ENCODE measurements around the gene FGF9. TPM values are rescaled to one million over a fixed set of nuclear protein-coding genes. Genes with fewer than 3 reads are reported as not detected.

Gene FGF9
- total RNA-seq, 1 experiment from 2014 or later: not detected

GRCh38 chr13:21676611-21677021 is 5.7 kb downstream of the FGF9 start:
- no TSS peak for BruUV-seq (replicated peaks)
- H3K4me3 ChIP-seq (ENCODE audit: low read length): no peak overlapping the region
- peaks cover 67% of the 10 kb centered on the region for H3K27me3 ChIP-seq (ENCODE audit: low read length)
- H3K9me3 ChIP-seq (ENCODE audit: low read length): no peaks in the 10 kb centered on the region
- CTCF ChIA-PET: no interaction called here
- intact Hi-C loops (cut with micrococcal nuclease): no loop called here
- no peak overlapping the region for H3K9ac ChIP-seq (ENCODE audit: low read length)
- no peaks in the 10 kb centered on the region for H3K36me3 ChIP-seq (ENCODE audit: low read depth, low read length)
- H3K27ac ChIP-seq (ENCODE audit: low read length): no peak overlapping the region
- no peaks in the 10 kb centered on the region for H3F3A ChIP-seq (ENCODE audit: low read length, unreplicated experiment)
- TF ChIP-seq EZH2phosphoT487 (IDR thresholded peaks at IDR 0.05; ENCODE audit: borderline replicate concordance, low read length) (no peak), EZH2 (IDR thresholded peaks at IDR 0.05; ENCODE audit: low read length, unreplicated experiment) (no peak), CTCF (conservative IDR thresholded peaks at IDR 0.05; ENCODE audit: low read depth, low read length) (no peak)
- no peak overlapping the region for H2AFZ ChIP-seq (ENCODE audit: low read length)
- DNase-seq: no peak
- H3K4me1 ChIP-seq (ENCODE audit: insufficient read depth, low read length): no peaks in the 10 kb centered on the region
- H3K79me2 ChIP-seq (ENCODE audit: low read length): no peaks in the 10 kb centered on the region
- no peaks in the 10 kb centered on the region for H3K9me2 ChIP-seq (replicated peaks; ENCODE audit: low read length)
- H3K4me2 ChIP-seq (ENCODE audit: low read length): no peak overlapping the region
- ATAC-seq: no peak
- POLR2A ChIA-PET (ENCODE audit: unreplicated experiment): no interaction called here
- H4K20me1 ChIP-seq (ENCODE audit: low read length): no peaks in the 10 kb centered on the region

- Histone ChIP-seq H3K4me3 (ENCODE audit: low read length) (no peak overlapping the region), H3K27me3 (ENCODE audit: low read length) (peaks cover 62% of the 10 kb centered on the region), H3K9me2 (replicated peaks; ENCODE audit: low read length) (no peaks in the 10 kb centered on the region), H3K9me3 (ENCODE audit: low read length) (no peaks in the 10 kb centered on the region), H3K36me3 (ENCODE audit: low read depth, low read length) (no peaks in the 10 kb centered on the region), H3F3A (ENCODE audit: low read length, unreplicated experiment) (no peaks in the 10 kb centered on the region), H3K9ac (ENCODE audit: low read length) (no peak overlapping the region), H3K4me1 (ENCODE audit: insufficient read depth, low read length) (no peaks in the 10 kb centered on the region), H2AFZ (ENCODE audit: low read length) (no peak overlapping the region), H3K27ac (ENCODE audit: low read length) (no peak overlapping the region), H4K20me1 (ENCODE audit: low read length) (no peaks in the 10 kb centered on the region), H3K4me2 (ENCODE audit: low read length) (no peak overlapping the region), H3K79me2 (ENCODE audit: low read length) (no peaks in the 10 kb centered on the region)
- ATAC-seq (no peak), DNase-seq (no peak)
- CTCF ChIA-PET: no interaction called here
- intact Hi-C loops (cut with micrococcal nuclease): no loop called here
- POLR2A ChIA-PET (ENCODE audit: unreplicated experiment): no interaction called here
- TF ChIP-seq CTCF (conservative IDR thresholded peaks at IDR 0.05; ENCODE audit: low read depth, low read length) (no peak), EZH2phosphoT487 (IDR thresholded peaks at IDR 0.05; ENCODE audit: borderline replicate concordance, low read length) (no peak), EZH2 (IDR thresholded peaks at IDR 0.05; ENCODE audit: low read length, unreplicated experiment) (no peak)
- BruUV-seq (replicated peaks): no TSS peak
Measured at GRCh38 chr13:21677075-21677623, 6.3 kb downstream of the FGF9 start.

DNA sequence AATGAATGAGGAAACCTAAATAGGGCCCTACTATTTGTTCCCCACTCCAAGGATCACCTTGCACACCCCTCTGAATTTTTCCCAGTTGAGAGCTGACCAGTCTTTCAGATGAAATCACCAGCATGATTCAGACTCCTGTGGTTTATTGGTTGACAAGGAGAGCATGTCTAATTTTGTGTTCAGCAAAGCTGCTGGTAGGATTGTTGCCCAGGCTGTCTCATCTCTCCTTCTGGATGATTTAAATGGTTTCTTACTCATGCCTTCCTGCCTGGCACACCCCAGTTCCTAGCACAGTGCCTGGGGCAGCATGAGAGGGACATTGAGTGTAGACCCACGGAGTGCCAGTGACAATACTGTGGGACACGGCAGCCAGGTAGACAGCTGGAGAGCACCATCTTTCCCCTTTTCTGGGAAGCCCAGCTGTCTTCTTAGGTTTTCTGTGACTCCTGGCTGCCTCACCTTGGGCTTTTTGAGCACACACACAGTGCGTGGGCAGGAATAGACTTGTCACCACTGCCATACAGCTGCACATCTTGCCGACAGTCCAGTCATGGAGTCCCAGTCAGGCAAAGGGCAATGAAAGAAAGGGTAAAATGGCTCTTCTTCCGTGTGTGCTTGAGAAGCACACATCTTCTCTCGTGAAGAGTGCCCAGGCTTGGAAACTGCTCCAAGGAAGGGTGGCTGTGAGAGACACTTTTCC is 12.3 kb downstream of the FGF9 start:
- peaks cover 17% of the 10 kb centered on the region; the same call in 1 of the 2 replicates for H3K27me3 ChIP-seq (ENCODE audit: low read length)
- H3K4me1 ChIP-seq (ENCODE audit: insufficient read depth, low read length): peaks cover 6% of the 10 kb centered on the region
- H3K36me3 ChIP-seq (ENCODE audit: low read depth, low read length): no peaks in the 10 kb centered on the region
- DNase-seq (peak; percentile 74), ATAC-seq (peak; percentile 85)
- BruUV-seq (replicated peaks): no TSS peak
- H3K9me2 ChIP-seq (replicated peaks; ENCODE audit: low read length): no peaks in the 10 kb centered on the region
- H3K79me2 ChIP-seq (ENCODE audit: low read length): no peaks in the 10 kb centered on the region
- no peak overlapping the region for H3K4me3 ChIP-seq (ENCODE audit: low read length)
- TF ChIP-seq EZH2phosphoT487 (IDR thresholded peaks at IDR 0.05; ENCODE audit: borderline replicate concordance, low read length): no peak
- no peak for TF ChIP-seq EZH2 (IDR thresholded peaks at IDR 0.05; ENCODE audit: low read length, unreplicated experiment)
- no peak for TF ChIP-seq CTCF (conservative IDR thresholded peaks at IDR 0.05; ENCODE audit: low read depth, low read length)
- H3K4me2 ChIP-seq (ENCODE audit: low read length): peak overlapping the region; percentile 49
- no peak overlapping the region for H2AFZ ChIP-seq (ENCODE audit: low read length)
- H3K9me3 ChIP-seq (ENCODE audit: low read length): no peaks in the 10 kb centered on the region
- intact Hi-C loops (cut with micrococcal nuclease): no loop called here
- H3K9ac ChIP-seq (ENCODE audit: low read length): no peak overlapping the region
- ChIA-PET POLR2A (ENCODE audit: unreplicated experiment) (no interaction called here), CTCF (interaction anchor here (0.6 kb wide), 1 partner anchor 1077 kb away, joined by 3 read pairs; no protein-coding TSS in a partner anchor)
- H3F3A ChIP-seq (ENCODE audit: low read length, unreplicated experiment): no peaks in the 10 kb centered on the region
- H4K20me1 ChIP-seq (ENCODE audit: low read length): no peaks in the 10 kb centered on the region
- no peak overlapping the region for H3K27ac ChIP-seq (ENCODE audit: low read length)
